Muscle of arm (tissue), 14 donors: Measurements from ENCODE around the gene MOSMO. TPM values are rescaled to one million over a fixed set of nuclear protein-coding genes. Genes with fewer than 3 reads are reported as not detected.

Experiments used
- DNase-seq: peaks from one replicate; pipeline ENCODE4 v3.0.0-alpha.2; 2013
- long read RNA-seq, 11 donors: transcript quantifications; one replicate each; lab custom pipeline, GENCODE V29; 2026
- polyA plus RNA-seq, 12 donors: library from polyadenylated mRNA; unstranded; fragments of 120-200 nt; gene quantifications; one replicate each; pipeline ENCODE4 v1.2.1, GENCODE V29; 2013; ENCODE audit not compliant: insufficient read length in 12 of 12

MOSMO gene
- polyA plus RNA-seq, result 10 to 100 TPM in 11 of 12 donors, not detected in 1; 10.5 to 20.3 (median 15.8) TPM
- long read RNA-seq, donor 1, full-length matches to known transcripts, result 10 of 18 reads
- long read RNA-seq, donor 1, partial matches to known transcripts, result 8 of 18 reads
- long read RNA-seq, donor 1, other reads (novel, unspliced or antisense), result 0 of 18 reads
- long read RNA-seq, donor 2, full-length matches to known transcripts, result 8 of 8 reads
- long read RNA-seq, donor 2, partial matches to known transcripts, result 0 of 8 reads
- long read RNA-seq, donor 2, other reads (novel, unspliced or antisense), result 0 of 8 reads
- long read RNA-seq, donor 3, full-length matches to known transcripts, result 5 of 5 reads
- long read RNA-seq, donor 3, partial matches to known transcripts, result 0 of 5 reads
- long read RNA-seq, donor 3, other reads (novel, unspliced or antisense), result 0 of 5 reads
- long read RNA-seq, donor 4, full-length matches to known transcripts, result 4 of 4 reads
- long read RNA-seq, donor 4, partial matches to known transcripts, result 0 of 4 reads
- long read RNA-seq, donor 4, other reads (novel, unspliced or antisense), result 0 of 4 reads
- long read RNA-seq, donor 5, full-length matches to known transcripts, result 6 of 6 reads
- long read RNA-seq, donor 5, partial matches to known transcripts, result 0 of 6 reads
- long read RNA-seq, donor 5, other reads (novel, unspliced or antisense), result 0 of 6 reads
- long read RNA-seq, donor 6, partial matches to known transcripts, result 0 of 1 reads
- long read RNA-seq, donor 6, other reads (novel, unspliced or antisense), result 0 of 1 reads
- long read RNA-seq, donor 7, full-length matches to known transcripts, result 2 of 2 reads
- long read RNA-seq, donor 7, partial matches to known transcripts, result 0 of 2 reads
- long read RNA-seq, donor 7, other reads (novel, unspliced or antisense), result 0 of 2 reads
- long read RNA-seq, donor 8, full-length matches to known transcripts, result 6 of 6 reads
- long read RNA-seq, donor 8, partial matches to known transcripts, result 0 of 6 reads
- long read RNA-seq, donor 8, other reads (novel, unspliced or antisense), result 0 of 6 reads
- long read RNA-seq, donor 9, full-length matches to known transcripts, result 2 of 2 reads
- long read RNA-seq, donor 9, partial matches to known transcripts, result 0 of 2 reads
- long read RNA-seq, donor 9, other reads (novel, unspliced or antisense), result 0 of 2 reads
- long read RNA-seq, donor 10, full-length matches to known transcripts, result 2 of 2 reads
- long read RNA-seq, donor 10, partial matches to known transcripts, result 0 of 2 reads
- long read RNA-seq, donor 10, other reads (novel, unspliced or antisense), result 0 of 2 reads
- long read RNA-seq, donor 11, full-length matches to known transcripts, result 6 of 6 reads
- long read RNA-seq, donor 11, partial matches to known transcripts, result 0 of 6 reads
- long read RNA-seq, donor 11, other reads (novel, unspliced or antisense), result 0 of 6 reads

DNA sequence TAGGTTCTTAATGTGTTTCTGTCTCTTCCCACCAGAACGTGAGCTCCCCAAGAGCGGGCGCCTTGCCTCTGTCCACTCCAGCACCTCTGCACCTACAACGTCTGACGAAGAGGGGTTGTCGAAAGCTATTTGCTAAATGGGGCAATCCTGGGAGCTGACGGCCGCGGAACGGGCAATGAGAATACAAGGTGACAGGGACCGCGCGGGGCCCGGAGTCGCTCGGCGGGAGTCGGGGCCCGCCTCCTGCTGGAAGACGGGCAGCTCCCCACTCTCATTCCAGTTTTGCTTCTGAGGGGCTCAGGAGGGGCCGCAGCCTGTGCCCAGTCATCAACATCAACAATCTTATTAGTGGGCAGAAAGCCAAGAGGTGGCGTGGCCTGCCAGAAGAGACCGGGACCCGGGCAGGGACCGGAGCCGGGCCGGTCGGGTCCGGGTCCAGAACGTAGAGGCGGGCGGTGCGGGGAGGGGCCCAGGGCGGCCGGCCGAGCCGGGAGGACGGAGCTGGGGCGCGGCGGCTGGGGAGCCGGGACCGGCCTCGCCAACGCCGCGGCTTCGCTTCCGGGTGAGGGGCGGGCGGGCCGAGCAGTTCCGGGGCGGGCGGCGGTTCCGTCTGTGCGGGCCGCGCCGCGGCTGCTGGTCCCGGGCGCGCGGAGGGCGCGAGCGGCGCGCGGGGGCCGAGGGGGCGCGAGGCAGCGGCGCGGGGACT is at the start of gene MOSMO:
MOSMO (plus strand) TSS at position 603 of the 706 bp plus-strand sequence. CDS start 191 bp downstream, outside the sequence.
- peak; percentile 52 for DNase-seq

DNA sequence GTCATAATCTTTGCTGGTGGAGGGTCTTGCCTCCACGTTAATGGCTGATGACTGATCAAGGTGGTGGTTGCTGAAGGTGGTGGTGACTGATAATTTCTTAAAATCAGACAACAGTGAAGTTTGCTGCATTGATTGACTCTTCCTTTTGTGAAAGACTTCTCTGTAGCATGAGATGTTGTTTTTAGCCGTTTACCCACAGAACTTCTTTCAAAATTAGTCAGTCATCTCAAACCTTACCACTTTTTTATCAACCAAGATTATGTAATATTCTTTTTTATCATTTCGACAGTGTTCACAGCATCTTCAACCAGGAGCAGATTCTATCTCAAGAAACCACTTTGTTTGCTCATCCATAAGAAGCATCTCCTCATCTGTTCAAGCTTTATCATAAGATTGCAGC is 48.9 kb upstream of the MOSMO start:
- no peak for DNase-seq

DNA sequence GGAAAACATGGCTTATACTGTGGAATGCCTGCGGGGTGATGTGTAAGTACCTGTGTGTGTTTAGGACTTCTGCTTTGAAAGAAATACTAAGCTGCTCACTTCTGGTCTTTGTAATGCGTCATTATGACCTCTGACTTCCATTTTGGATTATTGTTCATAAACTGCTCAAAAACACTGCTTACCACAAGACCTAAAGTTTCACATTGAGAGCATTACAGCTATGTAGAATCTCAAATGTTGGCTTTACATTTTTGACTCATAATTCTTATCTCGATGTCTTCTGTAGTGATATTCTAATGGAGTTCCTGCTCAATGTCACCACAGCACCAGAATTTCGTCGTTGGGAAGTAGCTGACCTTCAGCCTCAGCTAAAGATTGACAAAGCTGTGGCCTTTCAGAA is 45.4 kb upstream of the MOSMO start:
- no peak for DNase-seq

DNA sequence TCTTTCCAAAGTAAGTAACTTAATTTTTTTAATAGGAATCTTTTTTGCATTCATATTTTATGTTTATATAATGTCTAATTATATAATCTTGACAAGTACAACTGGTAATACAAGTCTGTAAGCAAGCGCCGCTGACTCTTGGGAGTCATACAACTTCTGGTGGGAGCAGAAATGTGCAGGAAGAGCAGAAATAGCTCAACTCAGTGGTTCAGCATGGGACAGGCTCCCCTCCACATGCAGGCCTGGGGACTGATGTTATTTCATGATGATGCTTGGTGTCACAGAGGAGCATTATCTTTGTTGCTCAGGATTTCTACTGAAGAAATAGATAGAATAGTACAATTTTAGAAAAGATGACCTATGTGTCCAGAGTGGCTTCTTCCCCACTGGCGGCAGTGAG is 44.0 kb upstream of the MOSMO start:
- DNase-seq, result no peak

DNA sequence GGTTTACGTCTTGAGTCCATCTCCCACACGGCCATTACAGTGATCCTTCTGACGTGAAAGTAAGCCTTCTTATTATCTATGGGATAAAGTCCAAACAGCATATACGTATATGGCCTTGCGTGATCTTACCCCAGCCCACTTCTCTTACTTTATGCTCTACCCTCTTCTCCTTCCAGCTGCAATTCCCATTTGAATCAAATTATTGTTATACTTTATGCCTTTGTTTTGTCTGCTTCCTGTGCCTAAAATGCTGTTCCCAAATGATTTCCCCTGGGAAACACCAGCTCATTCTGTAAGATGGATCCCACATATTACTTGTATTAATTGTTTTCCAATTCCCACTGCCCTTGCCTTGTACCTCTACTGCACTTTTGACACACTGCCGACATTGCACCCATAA is 43.6 kb upstream of the MOSMO start:
- DNase-seq, result no peak

DNA sequence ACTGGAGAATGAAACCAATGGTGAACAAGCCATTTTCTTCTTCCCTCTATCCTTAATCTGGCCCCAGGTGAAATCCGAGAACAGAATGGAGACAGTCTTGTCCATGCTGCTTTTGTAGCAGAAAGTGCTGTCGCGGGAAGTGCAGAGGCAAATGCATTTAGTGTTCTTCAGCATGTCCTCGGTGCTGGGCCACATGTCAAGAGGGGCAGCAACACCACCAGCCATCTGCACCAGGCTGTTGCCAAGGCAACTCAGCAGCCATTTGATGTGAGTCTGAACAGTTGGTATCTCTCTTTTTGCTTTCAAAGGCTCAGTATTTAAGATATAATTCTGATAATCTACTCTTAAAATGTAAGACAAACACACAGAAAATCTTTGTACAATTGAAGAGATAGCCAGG is 36.1 kb upstream of the MOSMO start:
- no peak for DNase-seq

DNA sequence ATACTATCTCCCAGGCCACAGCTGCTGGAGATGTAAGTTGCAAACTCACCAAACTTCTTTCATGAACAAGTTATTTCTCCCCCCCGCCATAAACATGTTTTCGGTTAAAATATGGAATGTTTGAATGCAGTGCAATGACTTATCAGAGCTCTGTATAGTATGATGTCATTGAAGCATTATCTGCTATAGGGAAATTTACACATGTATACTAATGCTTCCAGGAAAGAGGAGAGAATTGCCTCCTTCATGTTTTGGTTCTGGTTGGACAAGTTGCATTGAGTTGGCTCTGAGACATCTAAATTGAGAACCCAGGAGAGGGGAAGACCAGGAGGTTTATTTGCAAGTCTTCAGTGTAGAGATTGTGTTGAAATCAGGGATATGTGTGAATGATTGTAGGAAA is 34.0 kb upstream of the MOSMO start:
- DNase-seq, result no peak

DNA sequence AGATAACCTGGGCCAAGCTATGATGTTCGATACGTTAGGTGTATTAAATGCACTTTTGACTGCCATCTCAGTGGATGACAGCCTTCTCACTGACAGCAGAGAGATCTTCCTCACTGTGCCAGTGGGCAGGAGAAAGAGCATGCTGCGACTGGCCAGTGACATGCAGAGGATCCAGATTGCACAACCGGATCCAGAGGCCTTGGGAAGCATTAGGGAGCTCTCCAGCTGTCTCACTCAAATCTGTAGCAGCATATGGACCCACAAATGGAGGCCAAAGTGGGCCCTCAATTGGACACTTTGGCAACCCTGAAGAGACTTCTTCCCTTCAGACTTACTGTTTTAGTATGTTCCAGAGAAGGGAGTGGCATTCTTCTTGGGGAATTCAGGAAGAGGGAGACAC is 27.9 kb upstream of the MOSMO start:
- DNase-seq, result no peak

DNA sequence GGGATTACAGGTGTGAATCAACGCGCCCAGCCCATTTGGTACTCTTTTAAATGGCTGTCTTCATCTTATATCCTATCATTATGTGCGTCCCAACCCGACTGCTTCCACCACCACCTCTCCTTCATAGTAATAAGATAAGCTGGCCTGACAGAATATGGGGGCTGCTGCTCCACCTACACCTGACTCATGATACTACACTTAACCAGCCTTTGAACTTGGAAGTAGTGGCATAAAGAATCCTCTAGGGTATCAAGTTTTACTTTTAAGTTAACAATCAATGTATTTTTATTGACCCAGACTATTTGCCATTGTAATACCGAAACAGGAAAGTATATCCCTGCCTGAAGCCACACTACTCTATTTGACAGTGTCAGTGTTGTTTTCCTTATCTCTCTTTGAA is 25.8 kb upstream of the MOSMO start:
- DNase-seq, result no peak

DNA sequence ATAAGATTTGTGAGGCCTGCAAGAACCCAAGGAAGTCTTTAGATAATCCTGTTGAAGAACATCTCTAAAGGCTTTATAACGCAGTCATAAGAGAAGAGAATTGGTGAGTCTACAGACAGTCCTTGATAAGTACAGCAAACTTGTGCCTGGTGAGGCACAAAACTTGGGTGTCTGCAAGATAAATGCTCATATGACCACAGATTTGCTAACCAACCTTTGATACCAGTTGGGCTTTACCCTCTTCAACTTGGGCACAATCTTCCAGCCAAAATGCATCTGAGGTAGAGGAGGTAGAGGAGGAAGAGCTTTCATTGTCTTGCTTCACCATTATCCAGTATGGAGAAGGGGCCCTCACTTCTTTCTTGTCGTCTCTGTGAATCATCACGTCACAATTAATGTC is 23.8 kb upstream of the MOSMO start:
- no peak for DNase-seq

DNA sequence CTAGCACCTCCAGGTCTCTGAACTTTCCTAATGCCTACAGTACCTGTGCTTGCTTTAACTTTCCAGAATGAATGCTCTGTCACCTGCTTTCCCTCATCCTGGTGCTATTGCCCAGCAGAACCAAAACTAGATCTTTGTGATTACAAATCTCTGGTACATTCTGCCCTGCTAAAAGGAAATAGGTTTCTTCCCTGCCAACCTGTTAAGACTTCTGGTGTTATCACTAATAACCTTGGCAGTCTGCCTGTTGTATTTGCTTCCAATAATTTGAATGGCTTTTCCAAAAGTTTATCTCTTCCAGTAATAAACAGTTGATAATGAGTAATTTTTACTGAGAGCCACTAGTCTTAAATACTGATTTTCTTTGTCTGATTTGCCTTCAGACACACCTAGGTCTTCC is 22.4 kb upstream of the MOSMO start:
- DNase-seq, result no peak

DNA sequence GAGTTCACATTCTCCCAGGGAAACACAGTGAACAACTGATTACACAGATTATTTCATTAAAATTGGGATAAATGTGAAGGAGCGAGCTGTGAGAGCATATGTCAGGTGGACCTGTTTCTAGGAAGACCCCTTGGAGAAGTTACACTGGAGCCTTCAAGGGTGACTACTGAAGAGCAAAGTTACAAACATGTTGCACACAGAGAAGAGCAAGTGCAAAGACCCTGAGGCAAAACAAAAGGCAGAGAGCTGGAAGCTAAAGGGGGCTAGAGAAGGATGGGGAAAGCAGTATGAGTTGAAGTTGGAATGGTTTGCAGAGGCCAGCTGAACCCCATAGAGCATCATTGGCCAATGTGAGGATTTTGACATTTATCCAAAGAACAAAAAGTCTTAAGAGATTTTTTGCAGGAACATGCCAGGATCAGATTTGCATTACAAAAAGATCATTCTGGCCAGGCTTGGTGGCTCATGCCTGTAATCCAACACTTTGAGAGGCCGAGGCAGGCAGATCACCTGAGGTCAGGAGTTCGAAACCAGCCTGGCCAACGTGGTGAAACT is 21.1 kb upstream of the MOSMO start:
- DNase-seq, result no peak

DNA sequence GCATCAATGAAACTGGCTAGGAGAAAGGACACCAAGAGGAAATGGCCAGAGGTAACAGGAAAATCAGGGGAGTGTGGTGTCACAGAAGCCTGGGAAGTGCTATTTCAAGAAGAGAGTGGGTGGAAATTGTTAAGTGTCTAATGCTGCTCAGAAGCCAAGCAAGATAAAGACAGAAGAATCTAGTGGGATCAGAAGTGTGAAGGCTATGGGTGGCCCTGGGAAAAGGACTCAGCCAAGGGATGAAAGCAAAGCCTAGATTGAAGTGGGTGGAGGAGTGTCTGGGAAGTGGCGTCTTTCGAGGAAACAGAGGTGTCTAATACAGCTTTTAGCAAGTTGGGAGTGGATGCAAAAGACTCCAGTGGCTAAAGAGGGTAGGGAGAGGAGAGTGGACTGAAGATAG is 20.4 kb upstream of the MOSMO start:
- no peak for DNase-seq

DNA sequence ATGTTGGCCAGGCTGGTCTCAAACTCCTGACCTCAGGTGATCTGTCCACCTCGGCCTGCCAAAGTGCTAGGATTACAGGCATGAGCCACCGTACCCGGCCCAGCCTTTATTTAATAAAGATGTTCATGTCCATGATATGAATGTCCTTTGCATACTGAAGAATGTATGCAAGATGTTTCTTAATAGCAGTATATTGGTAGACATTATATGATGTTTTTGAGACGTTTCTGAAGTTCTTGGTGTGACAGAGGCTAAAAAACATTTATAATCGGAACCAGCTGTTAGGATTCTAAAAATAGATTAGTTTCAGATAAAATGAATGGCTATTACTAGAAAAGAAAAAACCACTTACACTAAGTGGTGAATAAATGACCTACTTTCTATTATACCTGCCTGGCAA is 18.8 kb upstream of the MOSMO start:
- DNase-seq, result no peak

DNA sequence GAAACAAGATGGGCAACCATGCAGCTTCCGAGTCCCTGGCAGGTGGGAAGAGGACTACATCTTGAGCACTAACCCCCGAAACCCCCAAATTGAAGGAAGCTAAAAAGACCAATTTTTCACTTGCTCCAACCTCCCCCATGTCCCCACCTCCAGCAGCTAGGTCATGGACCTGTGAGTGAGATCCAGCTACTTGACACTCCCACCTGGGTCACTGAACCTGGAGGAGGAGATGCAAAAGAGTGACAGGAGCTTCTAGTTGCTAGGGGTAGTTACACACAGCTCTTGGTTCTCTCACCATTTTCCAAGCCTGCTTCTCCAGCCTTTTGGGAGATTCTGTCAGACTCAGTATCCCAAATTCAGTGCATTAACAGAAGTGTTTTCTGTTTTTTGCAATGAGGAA is 18.2 kb upstream of the MOSMO start:
- no peak for DNase-seq

DNA sequence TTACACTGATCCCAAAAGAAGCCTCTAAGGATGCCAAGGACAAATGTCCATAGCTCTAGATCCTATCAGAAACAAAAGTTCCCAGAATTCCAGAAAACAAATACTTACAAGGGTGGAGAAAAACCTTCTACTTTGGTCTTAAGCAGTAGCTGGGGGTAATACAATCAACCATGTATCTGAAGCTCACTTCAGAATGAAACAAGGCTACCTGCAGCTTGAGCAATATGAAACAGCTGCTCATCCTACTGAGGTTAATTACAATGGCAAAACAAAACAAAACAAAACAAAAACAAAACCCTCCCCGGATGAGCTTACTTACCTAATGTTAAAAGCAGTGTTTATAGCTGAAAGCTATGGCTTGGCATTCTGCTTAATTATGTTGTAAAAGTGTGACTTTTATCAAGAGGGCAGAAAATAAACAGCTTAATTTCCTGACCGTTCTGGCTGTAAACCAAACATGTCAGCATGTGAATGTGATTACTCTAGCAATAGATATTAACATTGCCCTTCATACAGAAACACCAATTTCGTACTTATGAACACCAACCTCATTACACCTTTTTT is 17.4 kb upstream of the MOSMO start:
- no peak for DNase-seq

DNA sequence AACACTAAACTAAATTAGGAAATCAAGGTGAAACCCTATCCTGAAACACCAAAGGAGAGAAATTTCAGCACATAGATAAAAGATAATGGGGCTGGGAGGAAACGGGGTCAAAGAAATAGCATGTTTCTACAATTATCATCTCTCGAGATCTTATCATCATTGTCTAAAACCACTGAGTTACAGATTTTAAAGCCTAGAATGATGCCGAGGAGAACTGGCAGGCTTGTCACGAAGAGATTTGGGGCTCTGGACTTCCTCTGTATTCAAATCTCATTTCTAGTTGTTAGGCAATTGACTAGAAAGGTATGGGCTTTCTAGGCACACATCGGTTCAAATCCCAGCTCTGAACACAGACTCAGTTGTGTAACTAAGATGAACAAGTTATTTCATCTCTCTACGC is 16.3 kb upstream of the MOSMO start:
- no peak for DNase-seq

DNA sequence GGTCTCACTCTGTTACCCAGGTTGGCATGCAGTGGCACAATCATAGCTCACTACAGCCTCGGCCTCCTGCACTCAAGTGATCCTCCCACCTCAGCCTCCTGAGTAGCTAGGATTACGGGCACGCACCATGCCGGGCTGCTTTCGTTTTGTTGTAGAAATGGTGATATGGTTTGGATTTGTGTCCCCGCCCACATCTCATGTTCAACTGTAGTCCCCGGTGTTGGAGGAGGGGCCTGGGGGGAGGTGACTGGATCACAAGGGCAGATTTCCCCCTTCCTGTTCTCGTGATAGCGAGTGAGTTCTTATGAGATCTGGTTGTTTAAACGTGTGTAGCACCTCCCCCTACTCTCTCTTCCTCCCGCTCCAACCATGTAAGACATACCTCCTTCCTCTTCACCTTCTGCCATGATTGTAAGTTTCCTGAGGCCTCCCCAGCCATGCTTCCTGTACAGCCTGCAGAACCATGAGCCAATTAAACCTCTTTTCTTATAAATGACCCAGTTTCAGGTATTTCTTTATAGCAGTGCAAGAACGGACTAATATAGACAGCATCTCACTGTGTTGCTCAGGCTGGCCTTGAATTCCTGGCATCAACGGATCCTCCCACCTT is 12.9 kb upstream of the MOSMO start:
- DNase-seq, result no peak

DNA sequence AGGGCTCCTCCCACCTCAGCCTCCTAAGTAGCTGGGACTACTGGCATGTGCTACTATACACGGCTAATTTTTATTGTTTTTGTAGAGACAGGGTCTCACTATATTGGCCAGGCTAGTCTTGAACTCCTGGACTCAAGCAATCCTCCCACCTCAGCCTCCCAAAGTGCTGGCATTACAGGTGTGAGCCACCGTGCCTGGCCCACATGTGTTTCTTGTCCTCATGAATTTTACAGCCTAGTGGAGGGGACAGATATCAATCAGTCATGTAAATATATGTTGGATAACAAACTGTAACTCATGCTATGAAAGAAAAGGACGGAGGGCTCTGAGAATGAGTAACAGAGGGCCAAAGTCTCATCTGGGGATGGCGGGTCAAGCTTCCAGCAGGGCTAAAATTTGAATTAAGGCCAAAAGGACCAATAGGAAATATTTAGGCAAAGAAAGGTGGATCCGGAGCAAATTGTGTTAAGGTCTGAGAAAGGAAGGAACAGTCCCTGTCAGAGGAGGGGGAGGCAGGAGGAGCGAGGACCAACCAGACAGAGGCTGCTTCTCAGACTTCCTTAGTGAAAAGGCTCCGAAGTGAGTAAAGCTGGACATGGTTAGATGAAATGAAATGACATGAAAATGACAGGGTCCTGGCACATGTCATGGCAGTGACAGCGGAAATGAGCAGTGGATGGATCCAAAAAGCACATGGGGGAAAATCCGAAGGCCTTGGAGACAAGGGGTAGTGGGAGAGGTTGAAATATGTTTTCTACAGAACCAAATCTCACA is 10.8 kb upstream of the MOSMO start:
- DNase-seq, result no peak
